H1 (cell line): ENCODE measurements around the gene MICOS13. TPM values are rescaled to one million over a fixed set of nuclear protein-coding genes. Genes with fewer than 3 reads are reported as not detected.

Experiments
- CTCF ChIA-PET: fragments of 300-600 bp; sonication (Branson Sonifier 250); formaldehyde crosslinking; loops from one replicate; lab custom pipeline; 2021; ENCODE audit not compliant: partially characterized antibody; lab: Charles Lee
- POLR2A ChIA-PET: fragments of 300-600 bp; sonication (Branson Sonifier 250); formaldehyde crosslinking; loops from one replicate; lab custom pipeline; 2021; ENCODE audit warnings: inconsistent platforms; ENCODE audit not compliant: partially characterized antibody; lab: Charles Lee
- DNase-seq, 2 experiments: peaks; one replicate each; pipeline versions ENCODE4 v3.0.0 to v3.0.0-alpha.2; 2010 to 2022; ENCODE audit warnings: low spot score in 2 of 2, low read depth in 1 of 2, mixed read lengths in 1 of 2
- FAIRE-seq: peaks from 2 replicates; lab custom pipeline; 2011; peaks lifted over from hg19 to GRCh38; lab: Jason Lieb, UNC
- H2AFZ ChIP-seq: 2 replicates; pipeline ENCODE4 v1.8.1; 2012; ENCODE audit warnings: low read length, inconsistent platforms
- H2AK5ac ChIP-seq: 2 replicates; pipeline ENCODE4 v1.6.1; 2013; ENCODE audit warnings: low read depth, low read length
- H2BK120ac ChIP-seq: replicated peaks from 2 replicates; pipeline ENCODE3; 2013; ENCODE audit warnings: low read depth, low read length, inconsistent platforms
- H2BK12ac ChIP-seq: 2 replicates; pipeline ENCODE4 v1.6.1; 2013; ENCODE audit warnings: low read depth, low read length
- H2BK15ac ChIP-seq: 2 replicates; pipeline ENCODE4 v1.6.1; 2013; ENCODE audit warnings: low read length
- H2BK20ac ChIP-seq: 2 replicates; pipeline ENCODE4 v1.6.1; 2013; ENCODE audit warnings: low read length
- H2BK5ac ChIP-seq: 2 replicates; pipeline ENCODE4 v1.6.1; 2013; ENCODE audit warnings: low read depth, low read length
- H3K14ac ChIP-seq: 2 replicates; pipeline ENCODE4 v1.6.1; 2013; ENCODE audit warnings: inconsistent platforms; ENCODE audit not compliant: insufficient read length
- H3K18ac ChIP-seq: 2 replicates; pipeline ENCODE4 v1.6.1; 2013; ENCODE audit warnings: low read length; ENCODE audit errors: extremely low read depth
- H3K23ac ChIP-seq: 2 replicates; pipeline ENCODE4 v1.6.1; 2013; ENCODE audit warnings: inconsistent platforms; ENCODE audit not compliant: insufficient read length
- H3K23me2 ChIP-seq: 2 replicates; pipeline ENCODE4 v1.6.1; 2013; ENCODE audit warnings: low read depth, low read length
- H3K27ac ChIP-seq: 2 replicates; pipeline ENCODE4 v1.6.1; 2011; ENCODE audit warnings: low read depth, low read length, inconsistent platforms
- H3K27me3 ChIP-seq, 4 experiments: replicated peaks in 1 of 4; 1 replicate in 1 of 4; 2 replicates in 3 of 4; pipeline versions ENCODE4 v1.6.1 to v1.8.1; 2011 to 2013; ENCODE audit warnings: low read length in 3 of 4, mild to moderate bottlenecking in 3 of 4, inconsistent platforms in 2 of 4, mixed read lengths in 2 of 4, moderate library complexity in 1 of 4; ENCODE audit not compliant: control insufficient read depth in 3 of 4, insufficient read depth in 3 of 4; ENCODE audit errors: extremely low read depth in 1 of 4
- H3K36me3 ChIP-seq, 4 experiments: 2 replicates each; pipeline versions ENCODE4 v1.6.1 to v1.8.1; 2011 to 2013; ENCODE audit warnings: mild to moderate bottlenecking in 4 of 4, low read length in 3 of 4, moderate library complexity in 2 of 4, control low read depth in 1 of 4, inconsistent platforms in 1 of 4; ENCODE audit not compliant: insufficient read depth in 4 of 4, control insufficient read depth in 2 of 4
- H3K4ac ChIP-seq: replicated peaks from 2 replicates; pipeline ENCODE3; 2013; ENCODE audit warnings: low read length, low read depth, mixed read lengths, inconsistent platforms; ENCODE audit not compliant: insufficient read length
- H3K4me1 ChIP-seq, 4 experiments: replicated peaks in 1 of 4; 1 replicate in 1 of 4; 2 replicates in 3 of 4; pipeline versions ENCODE4 v1.6.1 to v1.8.1; 2011 to 2013; ENCODE audit warnings: low read length in 3 of 4, inconsistent platforms in 2 of 4, mixed read lengths in 1 of 4; ENCODE audit not compliant: insufficient read depth in 4 of 4, control insufficient read depth in 3 of 4
- H3K4me2 ChIP-seq, 2 experiments: 2 replicates each; pipeline versions ENCODE4 v1.6.1 to v1.8.1; 2011 to 2013; ENCODE audit warnings: low read depth in 2 of 2, low read length in 2 of 2, control low read depth in 1 of 2, inconsistent platforms in 1 of 2, mild to moderate bottlenecking in 1 of 2; ENCODE audit not compliant: insufficient read depth in 1 of 2
- H3K4me3 ChIP-seq, 4 experiments: fragments of 200-600, 300-600 bp in 1 of 4; sonication (generic), shearing (Covaris generic), sonication (Bioruptor Twin) in 1 of 4; 2 replicates each; pipeline versions ENCODE4 v1.5.1 to v1.8.1; 2011 to 2016; ENCODE audit warnings: low read length in 4 of 4, low read depth in 3 of 4, control low read depth in 2 of 4, inconsistent platforms in 2 of 4, mild to moderate bottlenecking in 2 of 4, mixed read lengths in 1 of 4, moderate library complexity in 1 of 4; ENCODE audit not compliant: insufficient read depth in 2 of 4; ENCODE audit errors: extremely low read depth in 1 of 4
- H3K56ac ChIP-seq: replicated peaks from 2 replicates; pipeline ENCODE3; 2013; ENCODE audit warnings: low read depth, mild to moderate bottlenecking, mixed read lengths, low read length, inconsistent platforms; ENCODE audit not compliant: insufficient read length
- H3K79me1 ChIP-seq: 2 replicates; pipeline ENCODE4 v1.6.1; 2013; ENCODE audit warnings: low read depth, low read length, control low read depth
- H3K79me2 ChIP-seq, 2 experiments: 2 replicates each; pipeline versions ENCODE4 v1.6.1 to v1.8.1; 2012 to 2013; ENCODE audit warnings: low read length in 2 of 2, mild to moderate bottlenecking in 2 of 2, inconsistent platforms in 1 of 2; ENCODE audit not compliant: insufficient read depth in 2 of 2, control insufficient read depth in 1 of 2
- H3K9ac ChIP-seq, 4 experiments: replicated peaks in 1 of 4; 1 replicate in 1 of 4; 2 replicates in 3 of 4; pipeline versions ENCODE4 v1.6.1 to v1.8.1; 2011 to 2013; ENCODE audit warnings: low read depth in 3 of 4, low read length in 3 of 4, control low read depth in 2 of 4, mild to moderate bottlenecking in 2 of 4, moderate library complexity in 2 of 4, inconsistent platforms in 1 of 4; ENCODE audit errors: extremely low read depth in 1 of 4
- H3K9me3 ChIP-seq, 2 experiments: 2 replicates each; pipeline versions ENCODE4 v1.6.1 to v1.8.1; 2012 to 2013; ENCODE audit warnings: mild to moderate bottlenecking in 2 of 2, moderate library complexity in 2 of 2, control low read depth in 1 of 2, inconsistent platforms in 1 of 2, low read depth in 1 of 2, low read length in 1 of 2, mixed read lengths in 1 of 2; ENCODE audit not compliant: insufficient read depth in 2 of 2
- H4K20me1 ChIP-seq, 2 experiments: replicated peaks in 1 of 2; 2 replicates each; pipeline versions ENCODE3 to v1.8.1; 2011 to 2013; ENCODE audit warnings: inconsistent platforms in 2 of 2, low read length in 2 of 2, mild to moderate bottlenecking in 1 of 2; ENCODE audit not compliant: insufficient read depth in 2 of 2, control insufficient read depth in 1 of 2
- H4K5ac ChIP-seq: 2 replicates; pipeline ENCODE4 v1.6.1; 2013; ENCODE audit warnings: low read length, low read depth, mixed read lengths, inconsistent platforms; ENCODE audit not compliant: insufficient read length
- H4K8ac ChIP-seq: 2 replicates; pipeline ENCODE4 v1.8.0; 2013; ENCODE audit warnings: mild to moderate bottlenecking, moderate library complexity, low read length, inconsistent platforms; ENCODE audit not compliant: insufficient read depth; ENCODE audit errors: extremely low read depth
- H4K91ac ChIP-seq: replicated peaks from 2 replicates; pipeline ENCODE3; 2013; ENCODE audit warnings: low read length, mixed read lengths, inconsistent platforms; ENCODE audit not compliant: insufficient read length
- BACH1 ChIP-seq: IDR thresholded peaks from 2 replicates; pipeline ENCODE4 v1.6.1; 2012; ENCODE audit warnings: low read length, improper control_type of control experiment
- BCL11A ChIP-seq, 2 experiments: IDR thresholded peaks; one replicate each; pipeline ENCODE4 v1.6.1; 2011; ENCODE audit warnings: low read depth in 2 of 2, low read length in 2 of 2, mild to moderate bottlenecking in 2 of 2
- CBX8 ChIP-seq: fragments of 300-800, 300-1000 bp; sonication (generic); IDR thresholded peaks from 2 replicates; pipeline ENCODE4 v1.7.1; 2016; ENCODE audit warnings: low read depth, low read length, borderline replicate concordance
- EZH2 ChIP-seq: fragments of 200-600 bp; sonication (generic); IDR thresholded peaks from 2 replicates; pipeline ENCODE4 v1.7.1; 2012; ENCODE audit warnings: low read depth, mild to moderate bottlenecking, moderate library complexity, low read length, inconsistent platforms; ENCODE audit not compliant: severe bottlenecking
- KDM5A ChIP-seq: fragments of 200-600 bp; IDR thresholded peaks from 2 replicates; pipeline ENCODE4 v1.7.1; 2012; ENCODE audit warnings: mild to moderate bottlenecking, low read length, inconsistent platforms, mixed read lengths
- POLR2A ChIP-seq, 2 experiments: IDR thresholded peaks; 1 replicate in 1 of 2; 2 replicates in 1 of 2; pipeline ENCODE4 v1.6.1; 2011; ENCODE audit warnings: low read depth in 2 of 2, low read length in 2 of 2, mild to moderate bottlenecking in 2 of 2; ENCODE audit errors: control extremely low read depth in 1 of 2
- SIRT6 ChIP-seq: IDR thresholded peaks from one replicate; pipeline ENCODE4 v1.7.1; 2012; ENCODE audit warnings: low read length, inconsistent platforms
- SRF ChIP-seq: IDR thresholded peaks from 2 replicates; pipeline ENCODE4 v1.6.1; 2011; ENCODE audit warnings: mild to moderate bottlenecking, low read depth, low read length, moderate library complexity
- TAF1 ChIP-seq: IDR thresholded peaks from 2 replicates; pipeline ENCODE4 v1.6.1; 2011; ENCODE audit warnings: mild to moderate bottlenecking, low read depth, low read length
- TBP ChIP-seq: IDR thresholded peaks from 2 replicates; pipeline ENCODE4 v1.6.1; 2011; ENCODE audit warnings: low read depth, low read length, improper control_type of control experiment
- TCF12 ChIP-seq: IDR thresholded peaks from 2 replicates; pipeline ENCODE4 v1.6.1; 2011; ENCODE audit warnings: low read depth, mild to moderate bottlenecking, low read length
- WGBS, 2 experiments: shearing (Covaris generic) in 1 of 2; methylation state at CpG; one replicate each; pipeline versions ENCODE4 v1.1.6 to v1.1.7; 2013 to 2015; ENCODE audit warnings: low lambda C conversion rate in 2 of 2, mixed read lengths in 2 of 2, inconsistent platforms in 1 of 2, low coverage in 1 of 2, missing lambda C conversion rate in 1 of 2; ENCODE audit not compliant: insufficient replicate concordance in 2 of 2, insufficient coverage in 1 of 2, insufficient read length in 1 of 2; ENCODE audit errors: extremely low coverage in 1 of 2, missing lambda C conversion rate in 1 of 2; 5-methylcytosine and 5-hydroxymethylcytosine counted together
- polyA plus RNA-seq, 7 experiments: library from polyadenylated mRNA; depleted of rRNA in 3 of 7; stranded (reverse) in 5 of 7; unstranded in 2 of 7; fragments of >200 nt in 5 of 7; fragments of 200-250 nt in 2 of 7; gene quantifications; 1 replicate in 5 of 7; 2 replicates in 1 of 7; 4 replicates in 1 of 7; pipeline versions ENCODE4 v1.2.1 to v1.2.3, GENCODE V29; 2011 to 2013; ENCODE audit warnings: missing spikeins in 2 of 7, mixed read lengths in 2 of 7
- total RNA-seq: library from RNA; stranded (reverse); fragmentation: NEBNext Ultra II Directional; extraction: Animal tissue kit (Norgen Biotek cat#: 25700); gene quantifications from 2 replicates; pipeline ENCODE4 v1.2.1, GENCODE V29; 2021

MICOS13 gene
- total and polyA plus RNA-seq, 2 of the 8 experiments (the other 6 are each of a cell fraction or from before 2014, with no cell fraction given) = 17.3 to 36.1 TPM

- Histone ChIP-seq H2BK12ac (no peak overlapping the region), H3K27ac (peak overlapping the region; percentile 89; the same call in 1 of the 2 replicates), H2AFZ (no peak overlapping the region), H3K4me2 (peak overlapping the region; percentile 61 to 67), H3K4ac (no peak overlapping the region), H2BK15ac (no peak overlapping the region), H3K4me3 (peak overlapping the region; percentile 64 to 99 (median 83)), H3K9ac (peak overlapping the region; percentile 83 to 100 (median 96)), H3K18ac (no peak overlapping the region; the same call in 1 of the 2 replicates), H3K79me2 (peaks cover 10 to 39% of the 10 kb centered on the region in 2 experiments), H2BK20ac (no peak overlapping the region), H4K8ac (peak overlapping the region; percentile 98; the same call in 1 of the 2 replicates), H4K20me1 (peaks cover 34 to 40% of the 10 kb centered on the region in 2 experiments), H4K91ac (no peak overlapping the region), H3K4me1 (peaks cover 0 to 4% (median 1%) of the 10 kb centered on the region in 4 experiments; a peak in 3 of 7 replicates), H3K23me2 (peaks cover 5% of the 10 kb centered on the region; the same call in 1 of the 2 replicates), H3K56ac (peak overlapping the region; percentile 81), H3K23ac (no peak overlapping the region), H3K79me1 (peaks cover 6% of the 10 kb centered on the region), H2BK120ac (no peak overlapping the region), H3K9me3 (no peaks in the 10 kb centered on the region), H3K14ac (no peak overlapping the region), H3K36me3 (peaks cover 28 to 52% (median 47%) of the 10 kb centered on the region in 4 experiments), H3K27me3 (no peaks in the 10 kb centered on the region), H4K5ac (no peak overlapping the region), H2BK5ac (peak overlapping the region; percentile 97; the same call in 1 of the 2 replicates), H2AK5ac (no peak overlapping the region)
- DNase-seq (no peak), FAIRE-seq (no peak)
- ChIA-PET CTCF (interaction anchor here (0.7 to 4.9 kb wide), 7 partner anchors 8 to 105 kb away, joined by 3 to 26 read pairs (median 8); no protein-coding TSS in a partner anchor), POLR2A (interaction anchor here (0.7 to 15.6 kb wide), 44 partner anchors 8 to 1282 kb away, joined by 3 to 620 read pairs (median 4); partner anchors contain the start of genes CATSPERD, DUS3L, LONP1 and MICOS13)
- 10% methylated on average over 31 of the region's 54 CpGs; no CpG with 5 or more reads in 1 of the 2 experiments for WGBS, 2 experiments
- no peak for TF ChIP-seq SRF
- TF ChIP-seq SIRT6 = no peak
- TF ChIP-seq TCF12 = no peak
- peak; percentile 2 to 64 for TF ChIP-seq POLR2A (IDR thresholded peaks at IDR 0.05; ENCODE audit: control extremely low read depth in 1 of 2, low read depth in 2 of 2, low read length in 2 of 2)
- TF ChIP-seq BCL11A (IDR thresholded peaks at IDR 0.05; ENCODE audit: low read depth in 2 of 2, low read length in 2 of 2) = no peak
- TF ChIP-seq CBX8 = no peak
- TF ChIP-seq KDM5A = no peak
- no peak for TF ChIP-seq TBP
- TF ChIP-seq EZH2 = no peak
- TF ChIP-seq TAF1 = no peak
- TF ChIP-seq BACH1 = no peak
Measured at GRCh38 chr19:5690955-5691821, 10.9 kb upstream of the MICOS13 start.
